Loucy (cell line): ENCODE data around the gene FAAH2.

Source experiments
- H2AFZ ChIP-seq: fragments of 200-600 bp; sonication (generic); 2 replicates; pipeline ENCODE4 v1.6.0; 2016; ENCODE audit warnings: antibody characterized with exemption, mild to moderate bottlenecking, low read length, moderate library complexity
- H3F3A ChIP-seq: fragments of 200-600 bp; 2 replicates; pipeline ENCODE4 v1.6.0; 2016; ENCODE audit warnings: antibody characterized with exemption, low read depth, mild to moderate bottlenecking
- H3K27me3 ChIP-seq: fragments of 200-600 bp; sonication (generic); 2 replicates; pipeline ENCODE4 v1.6.1; 2014; ENCODE audit warnings: low read length, mild to moderate bottlenecking; ENCODE audit not compliant: insufficient read depth, poor library complexity, severe bottlenecking
- H3K36me3 ChIP-seq: fragments of 200-600 bp; sonication (generic); 2 replicates; pipeline ENCODE4 v1.6.1; 2016; ENCODE audit warnings: low read length; ENCODE audit not compliant: insufficient read depth
- H3K4me1 ChIP-seq: fragments of 200-600 bp; sonication (generic); 2 replicates; pipeline ENCODE4 v1.5.1; 2014; ENCODE audit warnings: low read length, mild to moderate bottlenecking; ENCODE audit not compliant: insufficient read depth, poor library complexity, severe bottlenecking
- H3K4me2 ChIP-seq: fragments of 200-600 bp; sonication (generic); 2 replicates; pipeline ENCODE4 v1.6.0; 2014; ENCODE audit warnings: antibody characterized with exemption, low read length, low read depth, mild to moderate bottlenecking; ENCODE audit not compliant: poor library complexity, severe bottlenecking
- H3K4me3 ChIP-seq: fragments of 200-600 bp; sonication (generic); 2 replicates; pipeline ENCODE4 v1.5.1; 2014; ENCODE audit warnings: low read length, mild to moderate bottlenecking, mixed read lengths; ENCODE audit not compliant: poor library complexity, severe bottlenecking
- H3K79me2 ChIP-seq: fragments of 200-600 bp; sonication (generic); 2 replicates; pipeline ENCODE4 v1.6.1; 2014; ENCODE audit warnings: low read length; ENCODE audit not compliant: insufficient read depth
- H3K9ac ChIP-seq: fragments of 200-600 bp; sonication (generic); 2 replicates; pipeline ENCODE4 v1.6.0; 2014; ENCODE audit warnings: mild to moderate bottlenecking, low read depth, low read length, moderate library complexity; ENCODE audit not compliant: poor library complexity, severe bottlenecking
- H3K9me2 ChIP-seq: fragments of 200-600 bp; sonication (generic); replicated peaks from 2 replicates; pipeline ENCODE4 v1.6.1; 2016; ENCODE audit warnings: low read depth, low read length, mixed read lengths
- H3K9me3 ChIP-seq: fragments of 200-600 bp; sonication (generic); 2 replicates; pipeline ENCODE4 v1.6.1; 2014; ENCODE audit warnings: mild to moderate bottlenecking, antibody characterized with exemption, low read length, low read depth; ENCODE audit not compliant: insufficient read depth
- H4K20me1 ChIP-seq: fragments of 200-600 bp; sonication (generic); 2 replicates; pipeline ENCODE4 v1.6.0; 2014; ENCODE audit warnings: antibody characterized with exemption, low read length, mild to moderate bottlenecking; ENCODE audit not compliant: insufficient read depth, poor library complexity, severe bottlenecking
- EZH2phosphoT487 ChIP-seq: fragments of 200-600 bp; IDR thresholded peaks from 2 replicates; pipeline ENCODE4 v1.6.1; 2018; ENCODE audit warnings: antibody characterized with exemption, mild to moderate bottlenecking, moderate library complexity, borderline replicate concordance
- TF ChIP-seq, protein P1 (sequence below): fragments of 200-600 bp; sonication (generic); conservative IDR thresholded peaks from 2 replicates; pipeline ENCODE4 v1.5.1; 2014; ENCODE audit warnings: mild to moderate bottlenecking, antibody characterized with exemption, low read length

The FAAH2 gene, protein sequence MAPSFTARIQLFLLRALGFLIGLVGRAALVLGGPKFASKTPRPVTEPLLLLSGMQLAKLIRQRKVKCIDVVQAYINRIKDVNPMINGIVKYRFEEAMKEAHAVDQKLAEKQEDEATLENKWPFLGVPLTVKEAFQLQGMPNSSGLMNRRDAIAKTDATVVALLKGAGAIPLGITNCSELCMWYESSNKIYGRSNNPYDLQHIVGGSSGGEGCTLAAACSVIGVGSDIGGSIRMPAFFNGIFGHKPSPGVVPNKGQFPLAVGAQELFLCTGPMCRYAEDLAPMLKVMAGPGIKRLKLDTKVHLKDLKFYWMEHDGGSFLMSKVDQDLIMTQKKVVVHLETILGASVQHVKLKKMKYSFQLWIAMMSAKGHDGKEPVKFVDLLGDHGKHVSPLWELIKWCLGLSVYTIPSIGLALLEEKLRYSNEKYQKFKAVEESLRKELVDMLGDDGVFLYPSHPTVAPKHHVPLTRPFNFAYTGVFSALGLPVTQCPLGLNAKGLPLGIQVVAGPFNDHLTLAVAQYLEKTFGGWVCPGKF

DNA sequence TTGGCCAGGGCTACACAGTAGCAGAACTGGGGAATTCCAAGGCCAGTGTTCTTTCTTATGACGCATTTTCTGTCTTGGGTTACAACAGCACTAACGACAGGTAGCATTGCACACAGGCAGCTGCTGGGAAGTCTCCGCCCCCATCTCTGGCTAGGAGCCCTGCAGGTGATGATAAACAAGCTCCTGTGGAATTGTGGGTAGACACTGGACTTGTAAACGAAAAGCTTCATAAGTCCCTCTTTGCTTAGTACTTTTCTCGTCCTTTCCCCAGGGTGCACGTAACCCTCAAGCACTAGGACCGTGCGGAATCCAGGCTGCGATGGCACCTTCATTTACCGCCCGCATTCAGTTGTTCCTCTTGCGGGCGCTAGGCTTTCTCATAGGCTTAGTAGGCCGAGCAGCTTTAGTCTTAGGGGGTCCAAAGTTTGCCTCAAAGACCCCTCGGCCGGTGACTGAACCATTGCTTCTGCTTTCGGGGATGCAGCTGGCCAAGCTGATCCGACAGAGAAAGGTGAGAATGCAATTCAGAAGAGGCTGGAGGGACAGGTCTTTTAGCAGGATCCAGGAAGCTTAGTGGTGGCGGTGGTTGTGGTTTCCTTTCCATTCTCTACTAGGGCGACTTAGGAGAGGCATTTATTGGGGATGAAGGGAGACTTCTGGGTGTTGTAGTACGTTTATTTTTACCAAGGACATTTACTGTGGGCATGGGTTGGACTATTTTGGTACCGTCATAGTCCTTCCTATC lies at the start of gene FAAH2:
FAAH2 (plus strand) TSS at position 200 of the 745 bp plus-strand sequence; CDS start at position 320, 120 bp downstream.
- TF ChIP-seq, protein P1, sequence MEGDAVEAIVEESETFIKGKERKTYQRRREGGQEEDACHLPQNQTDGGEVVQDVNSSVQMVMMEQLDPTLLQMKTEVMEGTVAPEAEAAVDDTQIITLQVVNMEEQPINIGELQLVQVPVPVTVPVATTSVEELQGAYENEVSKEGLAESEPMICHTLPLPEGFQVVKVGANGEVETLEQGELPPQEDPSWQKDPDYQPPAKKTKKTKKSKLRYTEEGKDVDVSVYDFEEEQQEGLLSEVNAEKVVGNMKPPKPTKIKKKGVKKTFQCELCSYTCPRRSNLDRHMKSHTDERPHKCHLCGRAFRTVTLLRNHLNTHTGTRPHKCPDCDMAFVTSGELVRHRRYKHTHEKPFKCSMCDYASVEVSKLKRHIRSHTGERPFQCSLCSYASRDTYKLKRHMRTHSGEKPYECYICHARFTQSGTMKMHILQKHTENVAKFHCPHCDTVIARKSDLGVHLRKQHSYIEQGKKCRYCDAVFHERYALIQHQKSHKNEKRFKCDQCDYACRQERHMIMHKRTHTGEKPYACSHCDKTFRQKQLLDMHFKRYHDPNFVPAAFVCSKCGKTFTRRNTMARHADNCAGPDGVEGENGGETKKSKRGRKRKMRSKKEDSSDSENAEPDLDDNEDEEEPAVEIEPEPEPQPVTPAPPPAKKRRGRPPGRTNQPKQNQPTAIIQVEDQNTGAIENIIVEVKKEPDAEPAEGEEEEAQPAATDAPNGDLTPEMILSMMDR = peak; percentile 25
- TF ChIP-seq EZH2phosphoT487 = no peak
- Histone ChIP-seq H2AFZ (peak within 1 kb of the TSS; percentile 90), H3K9me2 (no peaks in the 10 kb centered on the region), H3K9ac (peak within 1 kb of the TSS; percentile 76), H3K4me2 (peak within 1 kb of the TSS; percentile 74), H3K9me3 (no peaks in the 10 kb centered on the region), H3K4me1 (peaks cover 22% of the 10 kb centered on the region), H3K79me2 (no peaks in the 10 kb centered on the region), H3K27me3 (no peaks in the 10 kb centered on the region), H3K4me3 (peak within 1 kb of the TSS; percentile 78), H3K36me3 (no peaks in the 10 kb centered on the region), H4K20me1 (no peaks in the 10 kb centered on the region), H3F3A (no peaks in the 10 kb centered on the region)

DNA sequence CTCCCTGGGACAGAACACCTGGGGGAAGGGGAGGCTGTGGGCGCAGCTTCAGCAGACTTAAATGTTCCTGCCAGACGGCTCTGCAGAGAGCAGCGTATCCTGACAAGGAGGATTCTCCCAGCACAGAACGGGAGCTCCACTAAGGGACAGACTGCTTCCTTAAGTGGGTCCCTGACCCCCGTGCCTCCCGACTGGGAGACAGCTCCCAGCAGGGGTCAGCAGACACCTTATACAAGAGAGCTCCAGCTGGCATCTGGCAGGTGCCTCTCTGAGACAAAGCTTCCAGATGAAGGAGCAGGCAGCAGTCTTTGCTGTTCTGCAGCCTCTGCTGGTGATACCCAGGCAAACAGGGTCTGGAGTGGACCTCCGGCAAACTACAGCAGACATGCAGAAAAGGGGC lies 44.5 kb upstream of the FAAH2 start:
- no peaks in the 10 kb centered on the region for H3K79me2 ChIP-seq
- no peaks in the 10 kb centered on the region for H3K9me3 ChIP-seq
- no peaks in the 10 kb centered on the region for H3K9me2 ChIP-seq
- no peak for TF ChIP-seq EZH2phosphoT487
- TF ChIP-seq, protein P1 = no peak
- H2AFZ ChIP-seq = no peak overlapping the region
- H3K27me3 ChIP-seq = no peaks in the 10 kb centered on the region
- no peaks in the 10 kb centered on the region for H4K20me1 ChIP-seq
- no peak overlapping the region for H3K4me3 ChIP-seq
- H3K4me2 ChIP-seq = no peak overlapping the region
- H3K4me1 ChIP-seq = no peaks in the 10 kb centered on the region
- H3K36me3 ChIP-seq = no peaks in the 10 kb centered on the region
- H3F3A ChIP-seq = no peaks in the 10 kb centered on the region
- H3K9ac ChIP-seq = no peak overlapping the region

DNA sequence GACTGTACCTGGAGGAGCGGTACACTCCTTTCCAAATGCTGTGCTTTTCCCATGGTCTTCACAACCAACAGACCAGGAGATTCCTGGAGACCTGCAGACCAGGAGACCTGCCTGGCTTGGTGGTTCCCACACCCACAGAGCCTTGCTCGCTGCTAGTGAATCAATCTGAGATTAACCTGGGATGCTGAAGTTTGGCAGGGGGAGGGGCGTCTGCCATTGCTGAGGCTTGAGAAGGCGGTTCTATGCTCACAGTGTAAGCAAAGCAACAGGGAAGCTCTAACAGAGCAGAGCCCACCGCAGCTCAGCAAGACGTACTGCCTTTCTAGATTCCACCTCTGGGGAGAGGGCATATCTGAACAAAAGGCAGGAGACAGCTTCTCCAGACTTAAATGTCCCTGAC lies 34.5 kb upstream of the FAAH2 start:
- no peaks in the 10 kb centered on the region for H4K20me1 ChIP-seq
- H3K36me3 ChIP-seq = no peaks in the 10 kb centered on the region
- H2AFZ ChIP-seq = no peak overlapping the region
- no peak overlapping the region for H3K9ac ChIP-seq
- no peak for TF ChIP-seq EZH2phosphoT487
- TF ChIP-seq, protein P1 = no peak
- H3K9me3 ChIP-seq = no peaks in the 10 kb centered on the region
- no peak overlapping the region for H3K4me2 ChIP-seq
- H3K4me1 ChIP-seq = no peaks in the 10 kb centered on the region
- H3K4me3 ChIP-seq = no peak overlapping the region
- no peaks in the 10 kb centered on the region for H3F3A ChIP-seq
- H3K9me2 ChIP-seq = no peaks in the 10 kb centered on the region
- no peaks in the 10 kb centered on the region for H3K79me2 ChIP-seq
- H3K27me3 ChIP-seq = no peaks in the 10 kb centered on the region
